ENCODE data around the gene GAS2L2.

The GAS2L2 gene

GRCh38 chr17:35752945-35753764 lies at the start of gene GAS2L2:
TSS of gene GAS2L2 (minus strand) at chr17:35753239. CDS start at chr17:35752850, 389 bp downstream.
- no peak for DNase-seq

GRCh38 chr17:35801583-35802224 lies 48.7 kb upstream of the GAS2L2 start:
- DNase-seq = no peak

- no peak for DNase-seq
Measured at GRCh38 chr17:35799942-35800341, 46.9 kb upstream of the GAS2L2 start.

- no peak for DNase-seq
Measured at GRCh38 chr17:35797918-35798317, 44.9 kb upstream of the GAS2L2 start.

- DNase-seq = no peak
Measured at GRCh38 chr17:35797370-35797769, 44.3 kb upstream of the GAS2L2 start.

GRCh38 chr17:35796942-35797341 lies 43.9 kb upstream of the GAS2L2 start:
- DNase-seq = no peak

- DNase-seq = no peak
Measured at GRCh38 chr17:35795871-35796265, 42.8 kb upstream of the GAS2L2 start.

- DNase-seq = peak; percentile 24
Measured at GRCh38 chr17:35795007-35795870, 42.2 kb upstream of the GAS2L2 start, which contains the start of gene MMP28. TSS of gene MMP28 (minus strand) at chr17:35795641. CDS start at chr17:35795377, 264 bp downstream.

- no peak for DNase-seq
Measured at GRCh38 chr17:35793257-35793656, 40.2 kb upstream of the GAS2L2 start.

- no peak for DNase-seq
Measured at GRCh38 chr17:35791681-35792350, 38.8 kb upstream of the GAS2L2 start.

- no peak for DNase-seq
Measured at GRCh38 chr17:35790841-35791240, 37.8 kb upstream of the GAS2L2 start.

- DNase-seq = no peak
Measured at GRCh38 chr17:35788477-35789368, 35.7 kb upstream of the GAS2L2 start.

- no peak for DNase-seq
Measured at GRCh38 chr17:35786941-35787432, 33.9 kb upstream of the GAS2L2 start.

- no peak for DNase-seq
Measured at GRCh38 chr17:35784895-35785294, 31.9 kb upstream of the GAS2L2 start.

- no peak for DNase-seq
Measured at GRCh38 chr17:35780950-35781349, 27.9 kb upstream of the GAS2L2 start.

- DNase-seq = no peak
Measured at GRCh38 chr17:35778641-35779196, 25.7 kb upstream of the GAS2L2 start.

GRCh38 chr17:35775583-35775982 lies 22.5 kb upstream of the GAS2L2 start:
- DNase-seq = no peak

- no peak for DNase-seq
Measured at GRCh38 chr17:35775039-35775438, 22.0 kb upstream of the GAS2L2 start.

- no peak for DNase-seq
Measured at GRCh38 chr17:35774499-35774898, 21.5 kb upstream of the GAS2L2 start.

GRCh38 chr17:35773679-35774425 lies 20.8 kb upstream of the GAS2L2 start:
- DNase-seq = no peak
